Measurements from ENCODE around the gene ZC3H10. TPM values are rescaled to one million over a fixed set of nuclear protein-coding genes. Genes with fewer than 3 reads are reported as not detected.

Gene ZC3H10
- total and polyA plus RNA-seq, 2 of the 13 experiments (the other 11 are each of a cell fraction or from before 2014, with no cell fraction given), result 0.70 to 2.3 TPM

DNA sequence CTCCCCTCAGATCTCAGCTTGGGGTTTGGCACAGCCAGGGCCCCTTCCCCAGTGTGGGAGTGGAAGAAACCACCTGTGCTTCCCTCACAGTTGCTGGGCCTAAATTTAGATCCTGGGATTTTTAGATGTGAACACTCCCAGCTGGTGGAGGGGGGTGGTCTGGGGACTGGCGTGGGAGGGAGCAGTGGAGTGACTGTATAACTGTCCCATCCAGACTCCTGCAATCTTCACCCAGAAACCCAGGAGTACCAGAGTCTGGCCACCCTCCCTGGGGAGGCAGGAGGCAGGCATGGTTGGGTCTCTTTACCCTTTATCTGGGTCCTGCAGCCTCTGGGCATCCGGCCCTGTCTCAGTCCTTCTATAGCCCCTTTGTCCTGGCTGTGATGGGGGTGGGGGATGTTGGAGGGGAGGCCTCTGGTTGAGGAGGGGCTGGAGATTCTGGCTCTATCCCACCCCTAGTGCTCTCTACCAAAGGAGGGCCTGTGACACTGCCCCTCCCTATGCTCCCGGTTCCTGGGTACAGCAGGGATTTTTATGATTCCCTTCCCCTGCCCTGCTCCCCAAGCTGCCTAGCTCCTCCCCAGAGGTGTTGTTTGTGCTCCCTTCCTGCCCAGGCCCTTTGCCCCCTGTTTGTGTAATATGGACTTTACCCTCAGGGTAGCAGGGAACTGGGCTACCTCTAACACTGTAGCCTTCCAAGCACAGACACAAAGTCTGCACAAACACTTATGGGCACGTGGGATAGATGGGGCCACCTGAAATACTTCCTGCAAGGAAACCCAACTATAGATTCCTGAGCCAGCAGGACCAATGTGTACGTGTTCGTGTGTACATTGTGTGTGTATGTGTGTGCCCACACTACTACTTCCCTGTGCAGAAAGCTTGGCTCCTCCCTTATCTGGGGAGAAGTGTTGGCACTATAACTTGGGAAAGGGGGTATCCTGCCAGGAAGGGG lies 36.4 kb upstream of the ZC3H10 start (continued):
- TF ChIP-seq HIC2 (CRISPR knock-in tag; IDR thresholded peaks at IDR 0.05; ENCODE audit: low read depth), result peak; percentile 95
- TF ChIP-seq ZNF615 (CRISPR knock-in tag; IDR thresholded peaks at IDR 0.05; ENCODE audit: borderline replicate concordance), result no peak
- TF ChIP-seq CREB1 (IDR thresholded peaks at IDR 0.05), result no peak
- peak; percentile 82 for TF ChIP-seq CREB1 (CRISPR knock-in tag; IDR thresholded peaks at IDR 0.05)
- peak; percentile 100 for TF ChIP-seq HNF4A (CRISPR knock-in tag; IDR thresholded peaks at IDR 0.05)
- TF ChIP-seq TAF1 (CRISPR knock-in tag; IDR thresholded peaks at IDR 0.05), result peak; percentile 73
- peak; percentile 36; the same call in 1 of the 2 replicates for TF ChIP-seq SMAD1 (CRISPR knock-in tag; IDR thresholded peaks at IDR 0.05; ENCODE audit: borderline replicate concordance, low read depth)
- no peak for TF ChIP-seq MAF1 (CRISPR knock-in tag; IDR thresholded peaks at IDR 0.05; ENCODE audit: borderline replicate concordance)
- no peak for TF ChIP-seq PLSCR1 (CRISPR knock-in tag; IDR thresholded peaks at IDR 0.05; ENCODE audit: borderline replicate concordance)
- peak; percentile 98; the same call in 1 of the 2 replicates for TF ChIP-seq CBX5 (CRISPR knock-in tag; IDR thresholded peaks at IDR 0.05; ENCODE audit: borderline replicate concordance)
- TF ChIP-seq KDM5B (CRISPR knock-in tag; IDR thresholded peaks at IDR 0.05; ENCODE audit: borderline replicate concordance), result no peak
- peak; percentile 89 for TF ChIP-seq ZNF557 (CRISPR knock-in tag; IDR thresholded peaks at IDR 0.05)
- no peak for TF ChIP-seq ZBTB44 (CRISPR knock-in tag; IDR thresholded peaks at IDR 0.05)
- peak; percentile 58; the same call in 1 of the 2 replicates for TF ChIP-seq ZSCAN12 (CRISPR knock-in tag; IDR thresholded peaks at IDR 0.05)
- TF ChIP-seq ATF1 (CRISPR knock-in tag; IDR thresholded peaks at IDR 0.05), result peak; percentile 53; the same call in 1 of the 2 replicates
- TF ChIP-seq, protein P1, sequence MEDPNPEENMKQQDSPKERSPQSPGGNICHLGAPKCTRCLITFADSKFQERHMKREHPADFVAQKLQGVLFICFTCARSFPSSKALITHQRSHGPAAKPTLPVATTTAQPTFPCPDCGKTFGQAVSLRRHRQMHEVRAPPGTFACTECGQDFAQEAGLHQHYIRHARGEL (CRISPR knock-in tag; IDR thresholded peaks at IDR 0.05), result 0 out of 2 replicates have a peak, but pooled peaks have one; percentile 47
- no peak for TF ChIP-seq NR0B2 (CRISPR knock-in tag; IDR thresholded peaks at IDR 0.05)
- peak; percentile 70 for TF ChIP-seq RBM22 (optimal IDR thresholded peaks at IDR 0.05; ENCODE audit: low read length)
- TF ChIP-seq, protein P2, sequence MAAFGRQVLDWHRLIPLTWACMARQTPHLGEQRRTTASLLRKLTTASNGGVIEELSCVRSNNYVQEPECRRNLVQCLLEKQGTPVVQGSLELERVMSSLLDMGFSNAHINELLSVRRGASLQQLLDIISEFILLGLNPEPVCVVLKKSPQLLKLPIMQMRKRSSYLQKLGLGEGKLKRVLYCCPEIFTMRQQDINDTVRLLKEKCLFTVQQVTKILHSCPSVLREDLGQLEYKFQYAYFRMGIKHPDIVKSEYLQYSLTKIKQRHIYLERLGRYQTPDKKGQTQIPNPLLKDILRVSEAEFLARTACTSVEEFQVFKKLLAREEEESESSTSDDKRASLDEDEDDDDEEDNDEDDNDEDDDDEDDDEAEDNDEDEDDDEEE (CRISPR knock-in tag; IDR thresholded peaks at IDR 0.05), result no peak; the same call in 1 of the 2 replicates
- no peak for TF ChIP-seq ZNF17 (CRISPR knock-in tag; IDR thresholded peaks at IDR 0.05)
- peak; percentile 97 for TF ChIP-seq MEF2D (CRISPR knock-in tag; IDR thresholded peaks at IDR 0.05)

Data from HepG2 (cell line).